SK-N-SH treated with all-trans-retinoic acid at 6 μM for 48 hours (cell line): ENCODE data around the gene MOV10L1.

Experiments used
- ATAC-seq: fragments of 200-7000 bp; cut with Tn5 transposase; 3 replicates; pipeline ENCODE4 v1.9.1; 2020; ENCODE audit warnings: mild to moderate bottlenecking, moderate library complexity
- ARNTL ChIP-seq: fragments of 450-650 bp; formaldehyde crosslinking; IDR thresholded peaks from 2 replicates; pipeline ENCODE4 v1.5.0; 2020; ENCODE audit warnings: low read depth, mild to moderate bottlenecking, moderate library complexity, borderline replicate concordance
- CSDC2 ChIP-seq: fragments of 250-450 bp; sonication (Bioruptor Pico); IDR thresholded peaks from 2 replicates; pipeline ENCODE4 v1.5.0; 2020; ENCODE audit warnings: mild to moderate bottlenecking, moderate library complexity
- ESRRG ChIP-seq: fragments of 250-450 bp; sonication (Bioruptor Pico); IDR thresholded peaks from 2 replicates; pipeline ENCODE4 v1.6.1; 2021; ENCODE audit warnings: mild to moderate bottlenecking
- GLIS3 ChIP-seq: fragments of 250-450 bp; sonication (Bioruptor Pico); IDR thresholded peaks from 2 replicates; pipeline ENCODE4 v1.5.0; 2020; ENCODE audit warnings: mild to moderate bottlenecking, moderate library complexity
- ISL1 ChIP-seq: fragments of 250-450 bp; sonication (Bioruptor Pico); IDR thresholded peaks from 2 replicates; pipeline ENCODE4 v2.1.2; 2022; ENCODE audit warnings: mild to moderate bottlenecking, moderate library complexity
- OSR1 ChIP-seq: fragments of 250-450 bp; sonication (Bioruptor Pico); IDR thresholded peaks from 2 replicates; pipeline ENCODE4 v1.8.0; 2022; ENCODE audit warnings: moderate library complexity, mild to moderate bottlenecking, inconsistent platforms
- RARB ChIP-seq: fragments of 250-450 bp; sonication (Bioruptor Pico); IDR thresholded peaks from 2 replicates; pipeline ENCODE4 v1.8.0; 2021; ENCODE audit warnings: mild to moderate bottlenecking, moderate library complexity
- SNAI2 ChIP-seq: fragments of 250-450 bp; sonication (Bioruptor Pico); IDR thresholded peaks from 2 replicates; pipeline ENCODE4 v1.5.0; 2020; ENCODE audit warnings: mild to moderate bottlenecking, moderate library complexity
- TOX ChIP-seq: fragments of 250-450 bp; sonication (Bioruptor Pico); IDR thresholded peaks from 2 replicates; pipeline ENCODE4 v1.8.0; 2021; ENCODE audit warnings: mild to moderate bottlenecking, moderate library complexity, borderline replicate concordance
- ZFP3 ChIP-seq: fragments of 250-450 bp; sonication (Bioruptor Pico); IDR thresholded peaks from 2 replicates; pipeline ENCODE4 v1.5.0; 2020; ENCODE audit warnings: mild to moderate bottlenecking, moderate library complexity
- ZNF565 ChIP-seq: fragments of 450-650 bp; formaldehyde crosslinking; conservative IDR thresholded peaks from 2 replicates; pipeline ENCODE4 v1.5.0; 2020; ENCODE audit warnings: low read depth, mild to moderate bottlenecking, moderate library complexity
- ZNF70 ChIP-seq: fragments of 450-650 bp; formaldehyde crosslinking; IDR thresholded peaks from 2 replicates; pipeline ENCODE4 v1.5.0; 2020; ENCODE audit warnings: mild to moderate bottlenecking, moderate library complexity
- ZNF8 ChIP-seq: fragments of 450-650 bp; formaldehyde crosslinking; IDR thresholded peaks from 2 replicates; pipeline ENCODE4 v1.5.0; 2020; ENCODE audit warnings: mild to moderate bottlenecking, moderate library complexity
- TF ChIP-seq, protein P1 (sequence below): fragments of 250-450 bp; sonication (Bioruptor Pico); IDR thresholded peaks from 2 replicates; pipeline ENCODE4 v1.8.0; 2020; ENCODE audit warnings: mild to moderate bottlenecking, moderate library complexity, borderline replicate concordance
- TF ChIP-seq, protein P2 (sequence below): fragments of 250-450 bp; sonication (Bioruptor Pico); IDR thresholded peaks from 2 replicates; pipeline ENCODE4 v1.5.1; 2021; ENCODE audit warnings: mild to moderate bottlenecking, moderate library complexity
- TF ChIP-seq, protein P3 (sequence below): fragments of 250-450 bp; sonication (Bioruptor Pico); IDR thresholded peaks from 2 replicates; pipeline ENCODE4 v1.5.1; 2020; ENCODE audit warnings: low read depth, mild to moderate bottlenecking, moderate library complexity
- TF ChIP-seq, protein P4 (sequence below): fragments of 250-450 bp; sonication (Bioruptor Pico); IDR thresholded peaks from 2 replicates; pipeline ENCODE4 v1.8.0; 2021; ENCODE audit warnings: low read depth, mild to moderate bottlenecking, moderate library complexity, borderline replicate concordance

MOV10L1 gene

DNA sequence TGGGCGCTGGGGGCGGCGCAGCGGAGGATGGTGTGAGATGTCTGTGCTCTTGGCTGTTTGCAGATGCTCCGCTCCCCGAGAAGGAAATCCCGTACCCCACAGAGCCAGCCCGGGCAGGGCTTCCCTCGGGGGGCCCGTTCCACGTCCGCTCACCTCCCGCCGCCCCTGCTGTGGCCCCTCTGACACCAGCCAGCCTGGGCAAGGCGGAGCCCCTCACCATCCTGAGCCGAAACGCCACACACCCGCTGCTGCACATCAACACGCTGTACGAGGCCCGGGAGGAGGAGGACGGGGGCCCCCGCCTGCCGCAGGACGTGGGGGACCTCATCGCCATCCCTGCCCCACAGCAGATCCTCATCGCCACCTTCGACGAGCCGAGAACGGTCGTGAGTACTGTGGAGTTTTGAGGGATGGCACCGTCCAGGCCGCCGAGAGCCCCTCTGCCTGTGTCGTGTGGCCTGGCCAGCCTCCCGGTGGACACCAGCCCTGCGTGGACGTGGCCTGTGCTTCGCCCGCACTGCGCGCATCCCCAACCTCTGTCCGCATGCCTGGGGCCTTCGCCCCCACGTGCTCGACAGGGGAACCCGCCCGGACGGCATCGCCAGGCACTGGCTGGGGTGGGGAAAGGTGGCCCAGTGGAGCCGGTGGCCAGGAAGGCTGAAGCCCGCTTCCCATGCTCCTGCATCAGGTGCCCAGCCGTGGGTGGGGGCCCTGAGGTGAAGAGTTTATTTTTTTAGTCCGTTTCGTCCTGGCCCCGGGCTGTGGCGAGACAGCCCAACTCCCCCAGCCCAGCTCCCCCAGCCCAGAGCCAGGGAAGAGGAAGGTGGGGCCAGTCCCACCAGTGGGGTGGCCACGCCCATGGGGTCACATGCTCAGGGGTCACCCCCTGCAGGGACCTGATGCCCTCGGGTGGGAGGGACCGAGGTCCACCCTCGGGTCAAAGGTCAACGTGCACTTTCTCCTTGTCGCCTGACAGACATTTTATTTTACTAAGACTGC, 89.4 kb downstream of the MOV10L1 start:
- TF ChIP-seq ZNF8 (CRISPR knock-in tag): no peak
- no peak for TF ChIP-seq RARB (CRISPR knock-in tag)
- no peak for TF ChIP-seq ZNF70 (CRISPR knock-in tag)
- TF ChIP-seq ZFP3 (CRISPR knock-in tag): no peak
- TF ChIP-seq, protein P1, sequence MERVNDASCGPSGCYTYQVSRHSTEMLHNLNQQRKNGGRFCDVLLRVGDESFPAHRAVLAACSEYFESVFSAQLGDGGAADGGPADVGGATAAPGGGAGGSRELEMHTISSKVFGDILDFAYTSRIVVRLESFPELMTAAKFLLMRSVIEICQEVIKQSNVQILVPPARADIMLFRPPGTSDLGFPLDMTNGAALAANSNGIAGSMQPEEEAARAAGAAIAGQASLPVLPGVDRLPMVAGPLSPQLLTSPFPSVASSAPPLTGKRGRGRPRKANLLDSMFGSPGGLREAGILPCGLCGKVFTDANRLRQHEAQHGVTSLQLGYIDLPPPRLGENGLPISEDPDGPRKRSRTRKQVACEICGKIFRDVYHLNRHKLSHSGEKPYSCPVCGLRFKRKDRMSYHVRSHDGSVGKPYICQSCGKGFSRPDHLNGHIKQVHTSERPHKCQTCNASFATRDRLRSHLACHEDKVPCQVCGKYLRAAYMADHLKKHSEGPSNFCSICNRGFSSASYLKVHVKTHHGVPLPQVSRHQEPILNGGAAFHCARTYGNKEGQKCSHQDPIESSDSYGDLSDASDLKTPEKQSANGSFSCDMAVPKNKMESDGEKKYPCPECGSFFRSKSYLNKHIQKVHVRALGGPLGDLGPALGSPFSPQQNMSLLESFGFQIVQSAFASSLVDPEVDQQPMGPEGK: no peak
- TF ChIP-seq SNAI2 (CRISPR knock-in tag): no peak
- TF ChIP-seq, protein P2, sequence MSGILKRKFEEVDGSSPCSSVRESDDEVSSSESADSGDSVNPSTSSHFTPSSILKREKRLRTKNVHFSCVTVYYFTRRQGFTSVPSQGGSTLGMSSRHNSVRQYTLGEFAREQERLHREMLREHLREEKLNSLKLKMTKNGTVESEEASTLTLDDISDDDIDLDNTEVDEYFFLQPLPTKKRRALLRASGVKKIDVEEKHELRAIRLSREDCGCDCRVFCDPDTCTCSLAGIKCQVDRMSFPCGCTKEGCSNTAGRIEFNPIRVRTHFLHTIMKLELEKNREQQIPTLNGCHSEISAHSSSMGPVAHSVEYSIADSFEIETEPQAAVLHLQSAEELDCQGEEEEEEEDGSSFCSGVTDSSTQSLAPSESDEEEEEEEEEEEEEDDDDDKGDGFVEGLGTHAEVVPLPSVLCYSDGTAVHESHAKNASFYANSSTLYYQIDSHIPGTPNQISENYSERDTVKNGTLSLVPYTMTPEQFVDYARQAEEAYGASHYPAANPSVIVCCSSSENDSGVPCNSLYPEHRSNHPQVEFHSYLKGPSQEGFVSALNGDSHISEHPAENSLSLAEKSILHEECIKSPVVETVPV (CRISPR knock-in tag): no peak
- TF ChIP-seq ZNF565: no peak
- TF ChIP-seq, protein P3, sequence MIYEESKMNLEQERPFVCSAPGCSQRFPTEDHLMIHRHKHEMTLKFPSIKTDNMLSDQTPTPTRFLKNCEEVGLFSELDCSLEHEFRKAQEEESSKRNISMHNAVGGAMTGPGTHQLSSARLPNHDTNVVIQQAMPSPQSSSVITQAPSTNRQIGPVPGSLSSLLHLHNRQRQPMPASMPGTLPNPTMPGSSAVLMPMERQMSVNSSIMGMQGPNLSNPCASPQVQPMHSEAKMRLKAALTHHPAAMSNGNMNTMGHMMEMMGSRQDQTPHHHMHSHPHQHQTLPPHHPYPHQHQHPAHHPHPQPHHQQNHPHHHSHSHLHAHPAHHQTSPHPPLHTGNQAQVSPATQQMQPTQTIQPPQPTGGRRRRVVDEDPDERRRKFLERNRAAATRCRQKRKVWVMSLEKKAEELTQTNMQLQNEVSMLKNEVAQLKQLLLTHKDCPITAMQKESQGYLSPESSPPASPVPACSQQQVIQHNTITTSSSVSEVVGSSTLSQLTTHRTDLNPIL (CRISPR knock-in tag): no peak
- TF ChIP-seq GLIS3 (CRISPR knock-in tag): no peak
- no peak for TF ChIP-seq CSDC2 (CRISPR knock-in tag)
- no peak for TF ChIP-seq ISL1
- ATAC-seq: no peak

DNA sequence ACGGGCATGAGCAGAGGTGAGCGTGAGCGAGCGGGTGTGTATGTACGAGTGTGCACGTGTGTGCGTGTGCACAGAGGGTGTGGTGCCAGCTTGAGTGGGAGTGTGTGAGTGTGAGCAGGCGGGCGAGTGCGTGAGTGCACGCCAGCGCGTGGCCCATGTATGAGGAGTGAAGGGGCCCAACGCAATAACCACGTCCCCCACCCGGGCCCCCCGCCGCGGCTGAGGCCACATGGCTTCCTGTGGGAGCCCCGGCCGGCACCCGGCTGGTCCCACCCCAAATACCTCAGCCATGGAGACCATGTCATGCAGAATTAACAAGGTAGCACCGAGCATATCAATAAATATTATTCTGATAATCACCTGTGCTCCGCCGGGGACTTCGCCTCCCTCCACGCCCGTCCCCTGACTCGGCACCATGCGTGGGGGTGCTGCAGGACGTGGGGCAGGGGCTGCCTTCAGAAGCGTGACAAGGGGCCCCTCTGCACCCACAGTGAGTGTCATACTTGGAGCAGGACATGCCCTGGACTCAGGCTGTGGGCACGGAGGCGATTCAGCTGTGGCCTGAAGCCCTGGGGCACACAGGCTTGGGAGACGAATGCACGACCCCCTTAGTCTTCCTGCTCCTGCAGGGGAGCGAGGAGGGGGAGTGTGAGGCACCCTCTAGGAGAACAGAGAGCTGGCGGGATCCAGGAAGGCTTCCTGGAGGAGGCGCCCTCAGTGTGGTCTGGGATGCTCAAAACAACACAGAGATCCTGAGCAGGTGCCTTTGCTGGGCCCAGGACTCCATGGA, 90.3 kb downstream of the MOV10L1 start:
- ATAC-seq: no peak

More for the DNA sequence above, 90.3 kb downstream of the MOV10L1 start:
- TF ChIP-seq GLIS3 (CRISPR knock-in tag): no peak
- no peak for TF ChIP-seq SNAI2 (CRISPR knock-in tag)
- TF ChIP-seq, protein P4, sequence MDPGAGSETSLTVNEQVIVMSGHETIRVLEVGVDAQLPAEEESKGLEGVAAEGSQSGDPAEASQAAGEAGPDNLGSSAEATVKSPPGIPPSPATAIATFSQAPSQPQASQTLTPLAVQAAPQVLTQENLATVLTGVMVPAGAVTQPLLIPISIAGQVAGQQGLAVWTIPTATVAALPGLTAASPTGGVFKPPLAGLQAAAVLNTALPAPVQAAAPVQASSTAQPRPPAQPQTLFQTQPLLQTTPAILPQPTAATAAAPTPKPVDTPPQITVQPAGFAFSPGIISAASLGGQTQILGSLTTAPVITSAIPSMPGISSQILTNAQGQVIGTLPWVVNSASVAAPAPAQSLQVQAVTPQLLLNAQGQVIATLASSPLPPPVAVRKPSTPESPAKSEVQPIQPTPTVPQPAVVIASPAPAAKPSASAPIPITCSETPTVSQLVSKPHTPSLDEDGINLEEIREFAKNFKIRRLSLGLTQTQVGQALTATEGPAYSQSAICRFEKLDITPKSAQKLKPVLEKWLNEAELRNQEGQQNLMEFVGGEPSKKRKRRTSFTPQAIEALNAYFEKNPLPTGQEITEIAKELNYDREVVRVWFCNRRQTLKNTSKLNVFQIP (CRISPR knock-in tag): no peak
- no peak for TF ChIP-seq CSDC2 (CRISPR knock-in tag)
- TF ChIP-seq ESRRG (CRISPR knock-in tag): no peak
- TF ChIP-seq, protein P1: no peak
- TF ChIP-seq OSR1 (CRISPR knock-in tag): no peak
- TF ChIP-seq, protein P3 (CRISPR knock-in tag): no peak
- no peak for TF ChIP-seq ARNTL (CRISPR knock-in tag)
- no peak for TF ChIP-seq ZNF8 (CRISPR knock-in tag)
- no peak for TF ChIP-seq ZNF70 (CRISPR knock-in tag)
- no peak for TF ChIP-seq TOX (CRISPR knock-in tag)
- TF ChIP-seq, all 23 proteins: peak for 0
